ENCODE results near the gene HAPLN3. TPM values are rescaled to one million over a fixed set of nuclear protein-coding genes. Genes with fewer than 3 reads are reported as not detected.
A peak's percentile ranks its signal among the peaks of the same experiment; 100 is the strongest.

Gene HAPLN3
- total and polyA plus RNA-seq, 10 of the 15 experiments (the other 5 are each of a cell fraction or from before 2014, with no cell fraction given), result 0.20 to 5.0 (median 1.4) TPM; not detected in 1

DNA sequence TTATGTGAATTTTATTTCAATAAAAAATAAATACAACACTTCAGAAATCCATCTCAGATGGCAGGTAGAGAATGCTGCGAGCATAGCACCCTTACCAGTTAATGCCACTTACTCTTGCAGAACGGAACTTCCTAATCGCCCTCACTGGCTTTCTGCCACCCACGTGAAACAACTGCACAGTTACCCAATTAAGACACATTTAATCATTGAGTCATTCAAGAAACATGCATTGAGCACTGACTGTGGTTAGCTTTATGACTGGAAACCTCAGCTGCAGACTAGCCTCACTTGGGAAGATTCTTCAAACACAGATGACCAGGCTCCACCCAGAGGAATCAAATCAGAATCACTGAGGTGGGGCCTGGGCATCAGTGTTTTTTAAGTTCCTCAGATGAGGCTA, 23.4 kb upstream of the HAPLN3 start (continued):
- TF ChIP-seq ZNF217 (IDR thresholded peaks at IDR 0.05), result peak; percentile 85
- TF ChIP-seq, protein P1, sequence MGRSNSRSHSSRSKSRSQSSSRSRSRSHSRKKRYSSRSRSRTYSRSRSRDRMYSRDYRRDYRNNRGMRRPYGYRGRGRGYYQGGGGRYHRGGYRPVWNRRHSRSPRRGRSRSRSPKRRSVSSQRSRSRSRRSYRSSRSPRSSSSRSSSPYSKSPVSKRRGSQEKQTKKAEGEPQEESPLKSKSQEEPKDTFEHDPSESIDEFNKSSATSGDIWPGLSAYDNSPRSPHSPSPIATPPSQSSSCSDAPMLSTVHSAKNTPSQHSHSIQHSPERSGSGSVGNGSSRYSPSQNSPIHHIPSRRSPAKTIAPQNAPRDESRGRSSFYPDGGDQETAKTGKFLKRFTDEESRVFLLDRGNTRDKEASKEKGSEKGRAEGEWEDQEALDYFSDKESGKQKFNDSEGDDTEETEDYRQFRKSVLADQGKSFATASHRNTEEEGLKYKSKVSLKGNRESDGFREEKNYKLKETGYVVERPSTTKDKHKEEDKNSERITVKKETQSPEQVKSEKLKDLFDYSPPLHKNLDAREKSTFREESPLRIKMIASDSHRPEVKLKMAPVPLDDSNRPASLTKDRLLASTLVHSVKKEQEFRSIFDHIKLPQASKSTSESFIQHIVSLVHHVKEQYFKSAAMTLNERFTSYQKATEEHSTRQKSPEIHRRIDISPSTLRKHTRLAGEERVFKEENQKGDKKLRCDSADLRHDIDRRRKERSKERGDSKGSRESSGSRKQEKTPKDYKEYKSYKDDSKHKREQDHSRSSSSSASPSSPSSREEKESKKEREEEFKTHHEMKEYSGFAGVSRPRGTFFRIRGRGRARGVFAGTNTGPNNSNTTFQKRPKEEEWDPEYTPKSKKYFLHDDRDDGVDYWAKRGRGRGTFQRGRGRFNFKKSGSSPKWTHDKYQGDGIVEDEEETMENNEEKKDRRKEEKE (IDR thresholded peaks at IDR 0.05), result no peak
- TF ChIP-seq NFYB (IDR thresholded peaks at IDR 0.05; ENCODE audit: insufficient read depth, low read depth, low read length), result no peak
- TF ChIP-seq, protein P2, sequence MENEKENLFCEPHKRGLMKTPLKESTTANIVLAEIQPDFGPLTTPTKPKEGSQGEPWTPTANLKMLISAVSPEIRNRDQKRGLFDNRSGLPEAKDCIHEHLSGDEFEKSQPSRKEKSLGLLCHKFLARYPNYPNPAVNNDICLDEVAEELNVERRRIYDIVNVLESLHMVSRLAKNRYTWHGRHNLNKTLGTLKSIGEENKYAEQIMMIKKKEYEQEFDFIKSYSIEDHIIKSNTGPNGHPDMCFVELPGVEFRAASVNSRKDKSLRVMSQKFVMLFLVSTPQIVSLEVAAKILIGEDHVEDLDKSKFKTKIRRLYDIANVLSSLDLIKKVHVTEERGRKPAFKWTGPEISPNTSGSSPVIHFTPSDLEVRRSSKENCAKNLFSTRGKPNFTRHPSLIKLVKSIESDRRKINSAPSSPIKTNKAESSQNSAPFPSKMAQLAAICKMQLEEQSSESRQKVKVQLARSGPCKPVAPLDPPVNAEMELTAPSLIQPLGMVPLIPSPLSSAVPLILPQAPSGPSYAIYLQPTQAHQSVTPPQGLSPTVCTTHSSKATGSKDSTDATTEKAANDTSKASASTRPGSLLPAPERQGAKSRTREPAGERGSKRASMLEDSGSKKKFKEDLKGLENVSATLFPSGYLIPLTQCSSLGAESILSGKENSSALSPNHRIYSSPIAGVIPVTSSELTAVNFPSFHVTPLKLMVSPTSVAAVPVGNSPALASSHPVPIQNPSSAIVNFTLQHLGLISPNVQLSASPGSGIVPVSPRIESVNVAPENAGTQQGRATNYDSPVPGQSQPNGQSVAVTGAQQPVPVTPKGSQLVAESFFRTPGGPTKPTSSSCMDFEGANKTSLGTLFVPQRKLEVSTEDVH (IDR thresholded peaks at IDR 0.05; ENCODE audit: low read depth, partially characterized antibody), result no peak
- TF ChIP-seq POLR2AphosphoS5 (IDR thresholded peaks at IDR 0.05; ENCODE audit: low read length), result no peak
- no peak for TF ChIP-seq KLF5 (IDR thresholded peaks at IDR 0.05; ENCODE audit: partially characterized antibody)
- peak in 1 of 2 experiments; percentile 50; a peak in 1 of 4 replicates for TF ChIP-seq EP300 (IDR thresholded peaks at IDR 0.05; ENCODE audit: borderline replicate concordance in 1 of 2, control insufficient read depth in 1 of 2, low read depth in 2 of 2, low read length in 2 of 2)
- TF ChIP-seq BACH1 (IDR thresholded peaks at IDR 0.05; ENCODE audit: borderline replicate concordance), result no peak
- TF ChIP-seq ZNF274 (IDR thresholded peaks at IDR 0.05; ENCODE audit: insufficient read depth, insufficient read length), result no peak
- TF ChIP-seq FOS (IDR thresholded peaks at IDR 0.05; ENCODE audit: borderline replicate concordance, extremely low read depth, insufficient read length), result no peak
- no peak for TF ChIP-seq SUPT20H (IDR thresholded peaks at IDR 0.05; ENCODE audit: borderline replicate concordance, control insufficient read depth, low read depth, low read length)
- TF ChIP-seq, protein P3, sequence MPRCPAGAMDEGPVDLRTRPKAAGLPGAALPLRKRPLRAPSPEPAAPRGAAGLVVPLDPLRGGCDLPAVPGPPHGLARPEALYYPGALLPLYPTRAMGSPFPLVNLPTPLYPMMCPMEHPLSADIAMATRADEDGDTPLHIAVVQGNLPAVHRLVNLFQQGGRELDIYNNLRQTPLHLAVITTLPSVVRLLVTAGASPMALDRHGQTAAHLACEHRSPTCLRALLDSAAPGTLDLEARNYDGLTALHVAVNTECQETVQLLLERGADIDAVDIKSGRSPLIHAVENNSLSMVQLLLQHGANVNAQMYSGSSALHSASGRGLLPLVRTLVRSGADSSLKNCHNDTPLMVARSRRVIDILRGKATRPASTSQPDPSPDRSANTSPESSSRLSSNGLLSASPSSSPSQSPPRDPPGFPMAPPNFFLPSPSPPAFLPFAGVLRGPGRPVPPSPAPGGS (IDR thresholded peaks at IDR 0.05; ENCODE audit: borderline replicate concordance, insufficient read depth, low read depth, low read length, poor library complexity, severe bottlenecking), result no peak
- TF ChIP-seq, protein P4, sequence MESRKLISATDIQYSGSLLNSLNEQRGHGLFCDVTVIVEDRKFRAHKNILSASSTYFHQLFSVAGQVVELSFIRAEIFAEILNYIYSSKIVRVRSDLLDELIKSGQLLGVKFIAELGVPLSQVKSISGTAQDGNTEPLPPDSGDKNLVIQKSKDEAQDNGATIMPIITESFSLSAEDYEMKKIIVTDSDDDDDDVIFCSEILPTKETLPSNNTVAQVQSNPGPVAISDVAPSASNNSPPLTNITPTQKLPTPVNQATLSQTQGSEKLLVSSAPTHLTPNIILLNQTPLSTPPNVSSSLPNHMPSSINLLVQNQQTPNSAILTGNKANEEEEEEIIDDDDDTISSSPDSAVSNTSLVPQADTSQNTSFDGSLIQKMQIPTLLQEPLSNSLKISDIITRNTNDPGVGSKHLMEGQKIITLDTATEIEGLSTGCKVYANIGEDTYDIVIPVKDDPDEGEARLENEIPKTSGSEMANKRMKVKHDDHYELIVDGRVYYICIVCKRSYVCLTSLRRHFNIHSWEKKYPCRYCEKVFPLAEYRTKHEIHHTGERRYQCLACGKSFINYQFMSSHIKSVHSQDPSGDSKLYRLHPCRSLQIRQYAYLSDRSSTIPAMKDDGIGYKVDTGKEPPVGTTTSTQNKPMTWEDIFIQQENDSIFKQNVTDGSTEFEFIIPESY (IDR thresholded peaks at IDR 0.05), result no peak
- no peak for TF ChIP-seq TCF7 (IDR thresholded peaks at IDR 0.05; ENCODE audit: borderline replicate concordance)
- TF ChIP-seq ESRRA (IDR thresholded peaks at IDR 0.05; ENCODE audit: low read length), result no peak
- TF ChIP-seq CHD1 (IDR thresholded peaks at IDR 0.05; ENCODE audit: low read depth, low read length), result no peak
- no peak for TF ChIP-seq E4F1 (IDR thresholded peaks at IDR 0.05; ENCODE audit: borderline replicate concordance, partially characterized antibody)
- no peak for TF ChIP-seq RBBP5 (conservative IDR thresholded peaks at IDR 0.05)
